Stomach (tissue), 9 donors: ENCODE results near the gene PPP1R2. TPM values are rescaled to one million over a fixed set of nuclear protein-coding genes. Genes with fewer than 3 reads are reported as not detected.
A peak's percentile ranks its signal among the peaks of the same experiment; 100 is the strongest.

ENCODE experiments used
- DNase-seq, 2 donors: peaks; one replicate each; pipeline versions ENCODE4 v3.0.0 to v3.0.0-alpha.2; 2013 to 2019
- H3K27ac ChIP-seq, 5 donors: fragments of 200-600 bp in 4 of 5; sonication (generic) in 4 of 5; one replicate each; pipeline ENCODE4 v1.5.1; 2013 to 2019; ENCODE audit warnings: mild to moderate bottlenecking in 1 of 5, moderate library complexity in 1 of 5
- H3K27me3 ChIP-seq, 3 donors: fragments of 200-600 bp; sonication (generic); one replicate each; pipeline ENCODE4 v1.5.1; 2017 to 2019; ENCODE audit warnings: mixed run types in 1 of 3
- H3K36me3 ChIP-seq, 4 donors: fragments of 200-600 bp; sonication (generic); 1 replicate in 3 of 4; 2 replicates in 1 of 4; pipeline ENCODE4 v1.5.1; 2016 to 2019
- H3K4me1 ChIP-seq, 4 donors: fragments of 200-600 bp; sonication (generic); one replicate each; pipeline ENCODE4 v1.5.1; 2016 to 2019
- H3K4me3 ChIP-seq, 4 donors: fragments of 200-600 bp; sonication (generic) in 3 of 4; one replicate each; pipeline ENCODE4 v1.5.1; 2016 to 2019; ENCODE audit warnings: mild to moderate bottlenecking in 1 of 4
- H3K9me3 ChIP-seq, 4 donors: fragments of 200-600 bp; sonication (generic); one replicate each; pipeline ENCODE4 v1.5.1; 2016 to 2019
- CTCF ChIP-seq, 7 experiments: fragments of 450-650 bp in 4 of 7; fragments of 200-600 bp in 3 of 7; sonication (generic) in 3 of 7; IDR thresholded peaks; one replicate each; pipeline ENCODE4 v1.5.1; 2016 to 2019; ENCODE audit warnings: antibody characterized with exemption in 7 of 7, control low read depth in 2 of 7, mild to moderate bottlenecking in 1 of 7
- EP300 ChIP-seq: sonication (generic); formaldehyde crosslinking; IDR thresholded peaks from one replicate; pipeline ENCODE4 v1.6.1; 2017; ENCODE audit warnings: antibody characterized with exemption
- POLR2A ChIP-seq, 4 donors: fragments of 450-650 bp; IDR thresholded peaks; one replicate each; pipeline ENCODE4 v1.6.1; 2016; ENCODE audit warnings: antibody characterized with exemption in 4 of 4, control low read depth in 2 of 4, mild to moderate bottlenecking in 1 of 4, moderate library complexity in 1 of 4
- POLR2AphosphoS5 ChIP-seq, 3 donors: sonication (generic); formaldehyde crosslinking; IDR thresholded peaks; one replicate each; pipeline ENCODE4 v1.6.1; 2016; ENCODE audit warnings: antibody characterized with exemption in 3 of 3
- WGBS, 5 donors: extraction: QIAGEN DNeasy Blood & Tissue Kit in 3 of 5; methylation state at CpG; one replicate each; pipeline versions ENCODE4 v1.1.5 to v1.1.7; 2013 to 2018; 5-methylcytosine and 5-hydroxymethylcytosine counted together
- intact Hi-C: fragments of 100-400 bp; cut with DNase I; formaldehyde crosslinking; loops from one replicate; pipeline ENCODE4 v1.15.1; 2023; ENCODE audit warnings: low total_unique reads
- polyA plus RNA-seq, 3 donors: library from polyadenylated mRNA; stranded (reverse); fragments of 200-250 nt; gene quantifications; one replicate each; pipeline ENCODE4 v1.2.3, GENCODE V29; 2013
- total RNA-seq, 5 donors: library from RNA; depleted of rRNA; stranded (reverse); fragments of >200 nt; gene quantifications; one replicate each; pipeline versions ENCODE4 v1.1.0 to v1.2.3, GENCODE V29; 2014 to 2016
- donor health status: healthy with polysubstance abuse.
- donor health status: Bipolar disorder and iron deficiency.
- donor health status: healthy.

The PPP1R2 gene
- total and polyA plus RNA-seq, 8 donors: 21.4 to 102 (median 42.9) TPM

DNA sequence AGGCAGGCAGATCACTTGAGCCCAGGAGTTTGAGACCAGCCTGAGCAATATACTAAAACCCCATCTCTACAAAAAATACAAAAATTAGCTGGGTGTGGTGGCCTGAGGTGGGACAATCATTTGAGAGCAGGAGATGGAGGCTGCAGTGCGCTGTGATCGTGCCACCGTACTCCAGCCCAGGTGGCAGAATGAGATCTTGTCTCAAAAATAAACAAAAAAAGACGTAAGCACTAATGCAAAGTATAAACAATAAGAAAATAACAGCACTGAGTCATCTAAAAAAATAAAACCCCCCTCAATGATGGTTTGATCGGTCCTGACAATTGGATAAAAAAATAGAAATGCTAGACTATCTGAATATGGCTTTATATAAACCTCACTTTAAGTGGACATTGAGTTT is 3.6 kb downstream of the PPP1R2 start:
- peaks cover 6 to 65% (median 46%) of the 10 kb centered on the region in 4 donors for H3K4me1 ChIP-seq
- no peak for TF ChIP-seq POLR2AphosphoS5 (IDR thresholded peaks at IDR 0.05)
- TF ChIP-seq EP300: no peak
- TF ChIP-seq POLR2A (IDR thresholded peaks at IDR 0.05): no peak
- no peak for TF ChIP-seq CTCF (IDR thresholded peaks at IDR 0.05)
- DNase-seq: no peak

GRCh38 chr3:195537995-195538394 is 5.1 kb downstream of the PPP1R2 start:
- Histone ChIP-seq H3K4me1 (peaks cover 3 to 68% (median 46%) of the 10 kb centered on the region in 4 donors), H3K27me3 (no peaks in the 10 kb centered on the region), H3K4me3 (no peak overlapping the region), H3K36me3 (peaks cover 0 to 6% (median 0%) of the 10 kb centered on the region in 4 donors), H3K27ac (no peak overlapping the region), H3K9me3 (no peaks in the 10 kb centered on the region)
- intact Hi-C loops: no loop called here
- WGBS, 5 donors: 64 to 74% (median 66%) methylated on average over 2 of the region's 2 CpGs
- DNase-seq: no peak
- TF ChIP-seq POLR2A (IDR thresholded peaks at IDR 0.05): no peak
- TF ChIP-seq POLR2AphosphoS5 (IDR thresholded peaks at IDR 0.05): no peak
- TF ChIP-seq EP300: no peak
- no peak for TF ChIP-seq CTCF (IDR thresholded peaks at IDR 0.05)

More for the DNA sequence above, 3.6 kb downstream of the PPP1R2 start:
- Histone ChIP-seq H3K27me3 (no peaks in the 10 kb centered on the region), H3K27ac (no peak overlapping the region), H3K9me3 (no peaks in the 10 kb centered on the region), H3K36me3 (peaks cover 0 to 3% (median 0%) of the 10 kb centered on the region in 4 donors), H3K4me3 (peak overlapping the region in 1 of 4 donors; percentile 90)
- intact Hi-C loops: no loop called here
- 80 to 88% (median 82%) methylated on average over 5 of the region's 5 CpGs for WGBS, 5 donors

GRCh38 chr3:195535293-195535692 is 7.8 kb downstream of the PPP1R2 start:
- H3K4me3 ChIP-seq: no peak overlapping the region
- H3K36me3 ChIP-seq: peaks cover 0 to 6% (median 0%) of the 10 kb centered on the region in 4 donors
- H3K27me3 ChIP-seq: no peaks in the 10 kb centered on the region
- DNase-seq: no peak
- H3K9me3 ChIP-seq: no peaks in the 10 kb centered on the region
- no peak overlapping the region for H3K27ac ChIP-seq
- H3K4me1 ChIP-seq: peaks cover 9 to 56% (median 36%) of the 10 kb centered on the region in 4 donors
- 89 to 96% (median 92%) methylated on average over 5 of the region's 5 CpGs for WGBS, 5 donors
- TF ChIP-seq CTCF (IDR thresholded peaks at IDR 0.05) (no peak), POLR2A (IDR thresholded peaks at IDR 0.05) (no peak), POLR2AphosphoS5 (IDR thresholded peaks at IDR 0.05) (no peak), EP300 (no peak)
- intact Hi-C loops: no loop called here

GRCh38 chr3:195532834-195533233 is 10.3 kb downstream of the PPP1R2 start:
- no peak overlapping the region for H3K4me3 ChIP-seq
- H3K4me1 ChIP-seq: peaks cover 0 to 36% (median 21%) of the 10 kb centered on the region in 4 donors
- no peaks in the 10 kb centered on the region for H3K27me3 ChIP-seq
- DNase-seq: no peak
- intact Hi-C loops: no loop called here
- WGBS, 5 donors: 85 to 90% (median 86%) methylated on average over 7 of the region's 7 CpGs
- no peaks in the 10 kb centered on the region for H3K9me3 ChIP-seq
- TF ChIP-seq POLR2AphosphoS5 (IDR thresholded peaks at IDR 0.05): no peak
- no peak for TF ChIP-seq POLR2A (IDR thresholded peaks at IDR 0.05)
- no peak for TF ChIP-seq EP300
- no peak for TF ChIP-seq CTCF (IDR thresholded peaks at IDR 0.05)
- H3K36me3 ChIP-seq: peaks cover 0 to 14% (median 3%) of the 10 kb centered on the region in 4 donors
- H3K27ac ChIP-seq: no peak overlapping the region
